PC-9 (cell line): Measurements from ENCODE around the gene PTPN13. TPM values are rescaled to one million over a fixed set of nuclear protein-coding genes. Genes with fewer than 3 reads are reported as not detected.

Experiments
- BruUV-seq: library from RNA; stranded (reverse); fragments of 400-500 nt; replicated peaks from 2 replicates; lab custom pipeline; 2021; lab: Mats Ljungman, UMichigan
- CTCF ChIA-PET: fragments of 300-600 bp; sonication (Branson Sonifier 250); formaldehyde crosslinking; loops from one replicate; lab custom pipeline; 2022; ENCODE audit warnings: antibody characterized with exemption; lab: Charles Lee
- POLR2A ChIA-PET: fragments of 300-600 bp; sonication (Branson Sonifier 250); formaldehyde crosslinking; loops from one replicate; lab custom pipeline; 2022; ENCODE audit warnings: antibody characterized with exemption; ENCODE audit not compliant: unreplicated experiment; lab: Charles Lee
- DNase-seq, 2 experiments: peaks; one replicate each; pipeline versions ENCODE4 v3.0.0 to v3.0.0-alpha.2; 2015 to 2022; ENCODE audit warnings: mixed read lengths in 1 of 2
- H2AFZ ChIP-seq: fragments of 200-600 bp; sonication (generic); 2 replicates; pipeline ENCODE4 v1.8.1; 2017; ENCODE audit warnings: antibody characterized with exemption
- H3F3A ChIP-seq: fragments of 200-600 bp; sonication (generic); 2 replicates; pipeline ENCODE4 v1.8.1; 2017; ENCODE audit warnings: antibody characterized with exemption, mild to moderate bottlenecking, low read depth; ENCODE audit not compliant: insufficient read depth
- H3K27ac ChIP-seq: fragments of 200-600 bp; sonication (generic); 2 replicates; pipeline ENCODE4 v1.6.1; 2016; ENCODE audit warnings: mixed run types
- H3K27me3 ChIP-seq: fragments of 200-600 bp; sonication (generic); 2 replicates; pipeline ENCODE4 v1.6.1; 2016; ENCODE audit warnings: low read depth, mixed run types; ENCODE audit not compliant: insufficient read depth
- H3K36me3 ChIP-seq: fragments of 200-600 bp; sonication (generic); 2 replicates; pipeline ENCODE4 v1.6.1; 2016; ENCODE audit warnings: low read depth, mixed run types
- H3K4me1 ChIP-seq: fragments of 200-600 bp; sonication (generic); replicated peaks from 2 replicates; pipeline ENCODE4 v1.6.1; 2016; ENCODE audit warnings: mixed run types; ENCODE audit not compliant: insufficient read depth
- H3K4me2 ChIP-seq: fragments of 200-600 bp; sonication (generic); 2 replicates; pipeline ENCODE4 v1.6.1; 2017; ENCODE audit warnings: mixed run types
- H3K4me3 ChIP-seq: fragments of 200-600 bp; sonication (generic); 2 replicates; pipeline ENCODE4 v1.6.1; 2016; ENCODE audit warnings: mixed run types
- H3K79me2 ChIP-seq: fragments of 200-600 bp; sonication (generic); 2 replicates; pipeline ENCODE4 v1.6.1; 2017; ENCODE audit warnings: low read depth, mixed run types
- H3K9me2 ChIP-seq: fragments of 200-600 bp; sonication (generic); 2 replicates; pipeline ENCODE4 v1.8.1; 2017; ENCODE audit warnings: mild to moderate bottlenecking; ENCODE audit not compliant: insufficient read depth
- H3K9me3 ChIP-seq: fragments of 200-600 bp; sonication (generic); 2 replicates; pipeline ENCODE4 v1.8.1; 2016; ENCODE audit warnings: low read depth; ENCODE audit not compliant: insufficient read depth
- H4K20me1 ChIP-seq: fragments of 200-600 bp; sonication (generic); 2 replicates; pipeline ENCODE4 v1.8.1; 2017; ENCODE audit not compliant: insufficient read depth
- CTCF ChIP-seq: fragments of 200-600 bp; sonication (generic); conservative IDR thresholded peaks from 2 replicates; pipeline ENCODE4 v1.6.1; 2017; ENCODE audit warnings: mixed run types, antibody characterized with exemption, mild to moderate bottlenecking, moderate library complexity
- EZH2 ChIP-seq: fragments of 200-600 bp; sonication (generic); IDR thresholded peaks from 2 replicates; pipeline ENCODE4 v1.8.0; 2017; ENCODE audit warnings: antibody characterized with exemption, low read depth
- intact Hi-C: fragments of 100-400 bp; cut with micrococcal nuclease; formaldehyde crosslinking; loops from one replicate; pipeline ENCODE4 v1.10.0; 2022; ENCODE audit not compliant: unreplicated experiment
- total RNA-seq: library from RNA; stranded (reverse); gene quantifications from 2 replicates; pipeline ENCODE4 v1.2.3, GENCODE V29; 2021

PTPN13 gene
- total RNA-seq, 1 experiment from 2014 or later = 6.9 TPM

DNA sequence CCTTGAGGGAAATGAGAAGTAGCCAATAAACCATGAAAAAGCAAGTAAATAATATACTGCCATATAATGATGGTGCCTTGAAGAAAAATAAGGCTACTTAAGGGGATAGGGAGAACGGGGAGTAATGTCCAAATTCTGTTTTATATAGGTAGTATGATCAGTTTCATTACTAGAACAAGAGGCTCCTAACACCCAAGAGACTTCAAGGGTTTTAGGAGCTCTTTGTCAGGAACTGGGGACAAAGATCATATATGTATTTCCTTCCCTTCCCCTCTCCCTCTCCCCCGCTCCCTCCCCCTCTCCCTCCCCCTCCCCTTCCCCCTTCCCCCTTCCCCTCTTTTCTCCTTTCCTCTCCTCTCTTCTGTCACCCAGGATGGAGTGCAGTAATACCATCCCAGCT lies 127.3 kb downstream of the PTPN13 start:
- Histone ChIP-seq H3K36me3 (no peaks in the 10 kb centered on the region; the same call in 1 of the 2 replicates), H3K4me2 (no peak overlapping the region), H3K9me2 (no peaks in the 10 kb centered on the region), H3K27me3 (no peaks in the 10 kb centered on the region), H3K79me2 (no peaks in the 10 kb centered on the region), H3F3A (no peaks in the 10 kb centered on the region), H4K20me1 (no peaks in the 10 kb centered on the region), H2AFZ (no peak overlapping the region), H3K27ac (no peak overlapping the region), H3K4me1 (no peaks in the 10 kb centered on the region), H3K9me3 (no peaks in the 10 kb centered on the region), H3K4me3 (no peak overlapping the region)
- no peak for TF ChIP-seq CTCF
- no peak for TF ChIP-seq EZH2
- DNase-seq = no peak
- CTCF ChIA-PET = no interaction called here
- intact Hi-C loops = no loop called here
- POLR2A ChIA-PET = no interaction called here
- BruUV-seq = no TSS peak

GRCh38 chr4:86730310-86730709 lies 136.2 kb downstream of the PTPN13 start:
- Histone ChIP-seq H2AFZ (no peak overlapping the region), H3K79me2 (no peaks in the 10 kb centered on the region), H3K27ac (no peak overlapping the region), H3K4me1 (no peaks in the 10 kb centered on the region), H3K9me3 (no peaks in the 10 kb centered on the region), H3F3A (no peaks in the 10 kb centered on the region), H3K27me3 (no peaks in the 10 kb centered on the region), H3K36me3 (no peaks in the 10 kb centered on the region), H4K20me1 (no peaks in the 10 kb centered on the region), H3K4me2 (no peak overlapping the region), H3K9me2 (no peaks in the 10 kb centered on the region), H3K4me3 (no peak overlapping the region)
- no TSS peak for BruUV-seq
- intact Hi-C loops = no loop called here
- ChIA-PET CTCF (no interaction called here), POLR2A (no interaction called here)
- TF ChIP-seq CTCF (no peak), EZH2 (no peak)
- DNase-seq = no peak

DNA sequence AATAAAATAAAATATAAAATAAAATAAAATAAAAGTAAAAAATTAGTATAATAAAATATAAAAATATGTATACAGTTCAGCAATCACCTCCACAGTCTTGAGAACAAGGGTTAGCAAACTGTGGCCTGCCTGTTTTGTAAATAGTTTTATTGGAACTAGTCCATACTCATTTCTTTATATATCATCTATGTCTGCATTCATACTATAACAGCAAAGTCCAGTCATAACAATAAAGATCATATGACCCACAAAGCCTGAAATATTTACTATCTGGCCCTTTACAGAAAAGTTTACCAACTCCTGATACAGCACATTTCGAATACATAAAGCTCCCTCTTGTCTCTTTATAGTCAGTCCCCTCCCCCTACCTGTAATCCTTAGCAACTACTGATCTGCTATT lies 143.1 kb downstream of the PTPN13 start:
- Histone ChIP-seq H3K4me2 (no peak overlapping the region), H3K27ac (no peak overlapping the region), H3K27me3 (no peaks in the 10 kb centered on the region), H3K9me3 (no peaks in the 10 kb centered on the region), H3F3A (no peaks in the 10 kb centered on the region), H3K4me1 (no peaks in the 10 kb centered on the region), H3K36me3 (no peaks in the 10 kb centered on the region), H2AFZ (no peak overlapping the region), H3K79me2 (no peaks in the 10 kb centered on the region), H3K9me2 (no peaks in the 10 kb centered on the region), H3K4me3 (no peak overlapping the region), H4K20me1 (no peaks in the 10 kb centered on the region)
- intact Hi-C loops = no loop called here
- no peak for DNase-seq
- ChIA-PET CTCF (no interaction called here), POLR2A (no interaction called here)
- no TSS peak for BruUV-seq
- TF ChIP-seq CTCF (no peak), EZH2 (no peak)
